ENCODE measurements around the gene CRABP2.

- TF ChIP-seq, protein P1, sequence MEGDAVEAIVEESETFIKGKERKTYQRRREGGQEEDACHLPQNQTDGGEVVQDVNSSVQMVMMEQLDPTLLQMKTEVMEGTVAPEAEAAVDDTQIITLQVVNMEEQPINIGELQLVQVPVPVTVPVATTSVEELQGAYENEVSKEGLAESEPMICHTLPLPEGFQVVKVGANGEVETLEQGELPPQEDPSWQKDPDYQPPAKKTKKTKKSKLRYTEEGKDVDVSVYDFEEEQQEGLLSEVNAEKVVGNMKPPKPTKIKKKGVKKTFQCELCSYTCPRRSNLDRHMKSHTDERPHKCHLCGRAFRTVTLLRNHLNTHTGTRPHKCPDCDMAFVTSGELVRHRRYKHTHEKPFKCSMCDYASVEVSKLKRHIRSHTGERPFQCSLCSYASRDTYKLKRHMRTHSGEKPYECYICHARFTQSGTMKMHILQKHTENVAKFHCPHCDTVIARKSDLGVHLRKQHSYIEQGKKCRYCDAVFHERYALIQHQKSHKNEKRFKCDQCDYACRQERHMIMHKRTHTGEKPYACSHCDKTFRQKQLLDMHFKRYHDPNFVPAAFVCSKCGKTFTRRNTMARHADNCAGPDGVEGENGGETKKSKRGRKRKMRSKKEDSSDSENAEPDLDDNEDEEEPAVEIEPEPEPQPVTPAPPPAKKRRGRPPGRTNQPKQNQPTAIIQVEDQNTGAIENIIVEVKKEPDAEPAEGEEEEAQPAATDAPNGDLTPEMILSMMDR (conservative IDR thresholded peaks at IDR 0.05; ENCODE audit: low read depth, low read length): no peak
- TF ChIP-seq RFX5 (IDR thresholded peaks at IDR 0.05; ENCODE audit: low read depth, low read length) (no peak), CHD1 (IDR thresholded peaks at IDR 0.05; ENCODE audit: low read depth, low read length) (no peak)
These were observed 2.9 kb upstream of the CRABP2 start for GRCh38 chr1:156708218-156708661.
